Stimulated activated effector memory CD8-positive, alpha-beta T cell treated with anti-CD3 and anti-CD28 coated beads, Interleukin-12 subunit alpha, Interleukin-12 subunit beta, amount 100 ng/mL, for 72 hours (primary cell): ENCODE data around the gene PDZD2.

Experiments
- ATAC-seq: fragments of 150-1000 bp; cut with Tn5 transposase; 2 replicates; pipeline ENCODE4 v1.10.0; 2021
- DNase-seq, 2 donors: peaks; one replicate each; pipeline ENCODE4 v3.0.0; 2021 to 2022; ENCODE audit warnings: low spot score in 2 of 2
- H3K27ac Mint-ChIP-seq: one replicate; pipeline ENCODE4 v1.8.0; 2022; ENCODE audit warnings: mild to moderate bottlenecking, mixed read lengths
- H3K36me3 Mint-ChIP-seq: one replicate; pipeline ENCODE4 v1.8.0; 2022; ENCODE audit warnings: mild to moderate bottlenecking, mixed read lengths
- H3K4me1 Mint-ChIP-seq: one replicate; pipeline ENCODE4 v1.8.0; 2022; ENCODE audit warnings: mixed read lengths
- H3K4me3 Mint-ChIP-seq: one replicate; pipeline ENCODE4 v1.8.0; 2022; ENCODE audit warnings: mild to moderate bottlenecking, mixed read lengths
- H3K9me3 Mint-ChIP-seq: one replicate; pipeline ENCODE4 v1.8.0; 2022; ENCODE audit warnings: mixed read lengths

PDZD2 gene

DNA sequence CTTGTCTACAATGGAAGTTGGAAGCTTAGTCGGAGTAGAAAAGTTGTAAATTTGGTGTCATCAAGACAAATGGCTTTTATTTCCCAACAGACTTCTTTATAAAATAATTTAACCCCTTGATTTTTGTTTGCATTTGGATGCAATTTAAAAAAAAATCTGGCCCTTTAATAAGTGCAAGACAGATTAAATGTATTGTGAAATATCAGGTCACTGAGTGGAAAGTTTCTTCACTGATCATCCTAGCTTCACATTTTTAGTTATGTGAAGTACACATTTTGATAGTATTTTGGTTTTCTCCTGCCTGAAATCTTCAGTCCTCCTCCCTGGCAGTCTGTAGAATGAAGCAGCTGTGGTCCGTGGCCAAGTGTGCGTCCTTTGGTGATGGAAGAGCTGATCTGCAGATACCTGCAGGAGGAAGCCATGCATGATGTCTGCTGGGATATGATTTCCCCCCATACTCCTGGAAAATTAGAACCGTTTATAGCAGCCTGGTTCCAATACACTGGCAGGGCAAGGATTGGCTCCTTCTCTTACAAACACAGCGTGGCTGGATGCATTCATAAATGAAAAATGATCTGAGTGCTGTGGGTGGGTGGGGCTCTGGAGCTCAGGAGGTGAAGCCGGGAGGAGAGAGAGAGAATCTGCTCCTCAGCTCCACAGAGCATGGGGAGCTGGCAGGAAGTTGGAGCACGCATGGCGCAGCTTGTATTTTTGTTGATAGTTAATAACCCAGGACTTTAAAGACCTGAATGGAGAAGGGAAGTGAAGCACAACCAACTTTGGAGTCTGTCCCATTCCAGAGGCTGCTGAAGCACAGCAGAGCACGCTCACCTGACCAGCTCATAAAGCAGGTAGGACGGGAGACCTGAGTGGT lies 296.8 kb downstream of the PDZD2 start:
- no peaks in the 10 kb centered on the region for H3K4me1 Mint-ChIP-seq
- H3K36me3 Mint-ChIP-seq, result no peaks in the 10 kb centered on the region
- no peak overlapping the region for H3K4me3 Mint-ChIP-seq
- peaks cover 3% of the 10 kb centered on the region for H3K9me3 Mint-ChIP-seq
- ATAC-seq, result no peak
- no peak overlapping the region for H3K27ac Mint-ChIP-seq
- DNase-seq, result no peak

DNA sequence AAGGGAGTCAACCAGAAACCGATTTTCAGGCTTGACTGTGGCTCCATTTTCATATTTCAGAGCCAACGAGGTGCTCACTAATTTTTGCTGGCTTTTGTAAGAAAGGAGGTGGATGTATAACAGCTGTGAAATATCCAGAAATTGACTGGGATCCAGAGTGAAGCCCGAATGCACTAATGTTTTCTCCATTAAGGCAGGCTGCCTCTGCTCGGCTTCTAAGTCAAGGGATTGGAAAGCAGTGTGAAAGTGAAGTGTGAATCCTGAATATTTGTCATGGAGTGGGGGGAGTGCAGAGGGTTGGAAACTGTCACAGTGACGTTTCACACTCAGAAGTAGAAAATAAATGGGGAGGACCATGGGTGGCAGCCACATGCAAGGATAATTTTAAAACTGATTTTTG lies 297.8 kb downstream of the PDZD2 start:
- H3K9me3 Mint-ChIP-seq, result peaks cover 3% of the 10 kb centered on the region
- no peaks in the 10 kb centered on the region for H3K4me1 Mint-ChIP-seq
- no peaks in the 10 kb centered on the region for H3K36me3 Mint-ChIP-seq
- DNase-seq, result no peak
- H3K27ac Mint-ChIP-seq, result no peak overlapping the region
- no peak overlapping the region for H3K4me3 Mint-ChIP-seq
- ATAC-seq, result no peak

DNA sequence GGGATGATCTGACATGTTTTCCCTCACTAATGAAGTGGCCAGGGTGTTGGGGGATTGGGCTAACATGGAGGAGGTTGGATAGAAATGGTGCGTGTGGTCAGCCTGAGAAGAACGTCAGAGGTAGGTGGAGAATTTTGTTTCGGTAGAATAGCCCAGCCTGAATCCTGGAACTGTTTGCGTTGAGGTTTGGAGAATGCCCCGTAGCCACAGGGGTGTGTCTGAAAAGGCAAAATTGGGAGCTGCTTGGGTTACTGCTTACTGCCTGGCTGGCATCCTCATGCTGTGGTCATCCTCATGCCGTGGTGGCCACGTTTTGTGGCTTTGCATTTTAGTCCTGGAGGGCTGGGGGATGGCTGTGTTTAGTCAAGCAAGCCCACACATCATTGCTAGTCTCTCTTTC lies 298.3 kb downstream of the PDZD2 start:
- DNase-seq, result no peak
- Mint-ChIP-seq H3K4me1 (no peaks in the 10 kb centered on the region), H3K36me3 (no peaks in the 10 kb centered on the region), H3K4me3 (no peak overlapping the region), H3K27ac (peak overlapping the region; percentile 32), H3K9me3 (peaks cover 3% of the 10 kb centered on the region)
- no peak for ATAC-seq

DNA sequence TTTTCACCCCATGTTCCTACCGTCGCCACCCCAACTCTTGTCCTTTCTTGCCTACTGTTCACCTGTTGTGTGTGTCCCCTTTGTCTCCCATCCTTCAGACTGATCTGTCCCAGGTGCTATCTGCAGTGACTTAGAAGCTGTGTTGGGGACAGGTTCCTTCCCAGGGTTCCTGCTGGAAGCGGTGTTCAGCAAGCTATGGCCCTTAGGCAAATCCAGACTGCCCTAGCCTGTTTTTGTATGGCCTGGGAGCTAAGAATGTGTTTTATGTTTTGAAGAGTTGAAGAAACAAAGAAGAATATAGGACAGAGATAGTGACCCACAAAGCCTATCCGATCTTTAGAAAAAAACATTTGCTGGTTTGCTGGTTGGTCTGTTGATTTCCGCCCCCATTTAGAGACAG lies 298.8 kb downstream of the PDZD2 start:
- peak overlapping the region; percentile 32 for H3K27ac Mint-ChIP-seq
- ATAC-seq (no peak), DNase-seq (no peak)
- H3K36me3 Mint-ChIP-seq, result no peaks in the 10 kb centered on the region
- H3K4me1 Mint-ChIP-seq, result no peaks in the 10 kb centered on the region
- peaks cover 3% of the 10 kb centered on the region for H3K9me3 Mint-ChIP-seq
- no peak overlapping the region for H3K4me3 Mint-ChIP-seq

DNA sequence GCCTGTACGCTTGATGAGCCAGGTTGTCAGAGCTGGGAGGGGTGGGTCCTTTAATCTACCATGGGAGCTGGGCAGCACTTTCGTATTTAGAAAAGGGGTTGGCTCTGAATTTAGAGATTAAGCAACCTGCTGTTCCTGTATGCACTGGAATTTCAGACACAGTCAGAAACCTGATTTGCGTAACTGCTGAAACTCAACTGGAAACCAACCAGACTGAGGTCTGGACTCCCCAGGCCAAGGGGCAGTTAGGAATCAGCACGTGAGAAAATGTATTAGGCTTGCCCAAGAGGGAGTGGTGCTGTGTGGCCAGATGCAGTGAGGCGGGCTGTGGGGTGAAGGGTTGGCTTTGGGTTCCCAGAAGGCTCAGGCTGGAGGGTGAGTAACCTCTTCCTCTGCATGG lies 300.2 kb downstream of the PDZD2 start:
- Mint-ChIP-seq H3K4me3 (no peak overlapping the region), H3K27ac (peak overlapping the region; percentile 39), H3K36me3 (no peaks in the 10 kb centered on the region), H3K4me1 (no peaks in the 10 kb centered on the region), H3K9me3 (peaks cover 3% of the 10 kb centered on the region)
- DNase-seq, result no peak
- ATAC-seq, result no peak

DNA sequence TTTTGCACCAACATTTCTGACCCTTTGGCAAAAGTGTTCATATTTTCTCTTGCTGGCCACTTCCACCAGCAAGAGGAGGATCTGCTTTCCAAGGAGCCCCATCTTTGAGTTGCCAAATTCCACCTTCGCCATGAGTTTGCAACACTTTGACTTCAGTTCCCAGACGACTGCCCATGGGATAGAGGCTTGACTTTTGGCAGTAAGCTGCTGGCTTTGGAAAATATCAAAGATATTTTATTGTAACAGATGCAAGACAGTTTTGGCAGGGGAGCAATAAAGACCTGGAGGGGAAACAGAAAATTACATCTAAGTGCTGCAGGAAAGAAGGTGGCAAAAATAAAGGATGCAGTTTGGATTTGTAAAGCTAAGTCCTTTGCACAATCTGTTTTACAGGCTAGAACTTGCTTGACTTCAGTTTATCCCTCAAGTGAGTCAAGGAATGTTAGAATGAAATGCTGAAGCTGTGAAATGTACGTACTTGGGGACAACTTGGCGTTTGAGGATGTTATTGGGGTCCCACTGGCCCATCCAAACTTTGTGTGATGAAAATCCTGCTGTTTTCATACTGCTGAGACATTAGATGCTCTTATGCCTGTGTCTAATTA lies 302.3 kb downstream of the PDZD2 start:
- no peak overlapping the region for H3K27ac Mint-ChIP-seq
- H3K4me1 Mint-ChIP-seq, result no peaks in the 10 kb centered on the region
- no peaks in the 10 kb centered on the region for H3K36me3 Mint-ChIP-seq
- peaks cover 3% of the 10 kb centered on the region for H3K9me3 Mint-ChIP-seq
- no peak overlapping the region for H3K4me3 Mint-ChIP-seq
- DNase-seq, result no peak
- no peak for ATAC-seq

DNA sequence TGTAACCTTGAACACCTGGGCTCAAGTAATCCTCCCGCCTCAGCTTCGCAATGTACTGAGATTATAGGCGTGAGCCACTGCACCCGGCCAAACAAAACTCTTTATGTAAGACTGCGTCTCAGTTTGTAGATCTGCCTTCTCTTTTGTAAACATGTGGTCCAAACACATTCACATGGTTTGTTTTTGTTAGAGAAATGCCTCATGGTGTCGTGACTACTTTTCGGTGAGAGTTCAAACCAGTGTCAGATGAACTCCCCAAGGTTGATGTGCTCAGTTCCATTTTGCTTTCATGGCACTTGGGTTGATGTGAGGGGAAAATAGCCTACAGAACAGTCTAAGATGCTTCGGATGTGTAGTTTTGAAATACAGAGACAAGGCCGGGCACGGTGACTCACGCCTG lies 303.6 kb downstream of the PDZD2 start:
- H3K4me1 Mint-ChIP-seq, result no peaks in the 10 kb centered on the region
- DNase-seq, result no peak
- H3K27ac Mint-ChIP-seq, result no peak overlapping the region
- no peaks in the 10 kb centered on the region for H3K36me3 Mint-ChIP-seq
- ATAC-seq, result no peak
- peaks cover 3% of the 10 kb centered on the region for H3K9me3 Mint-ChIP-seq
- H3K4me3 Mint-ChIP-seq, result no peak overlapping the region

DNA sequence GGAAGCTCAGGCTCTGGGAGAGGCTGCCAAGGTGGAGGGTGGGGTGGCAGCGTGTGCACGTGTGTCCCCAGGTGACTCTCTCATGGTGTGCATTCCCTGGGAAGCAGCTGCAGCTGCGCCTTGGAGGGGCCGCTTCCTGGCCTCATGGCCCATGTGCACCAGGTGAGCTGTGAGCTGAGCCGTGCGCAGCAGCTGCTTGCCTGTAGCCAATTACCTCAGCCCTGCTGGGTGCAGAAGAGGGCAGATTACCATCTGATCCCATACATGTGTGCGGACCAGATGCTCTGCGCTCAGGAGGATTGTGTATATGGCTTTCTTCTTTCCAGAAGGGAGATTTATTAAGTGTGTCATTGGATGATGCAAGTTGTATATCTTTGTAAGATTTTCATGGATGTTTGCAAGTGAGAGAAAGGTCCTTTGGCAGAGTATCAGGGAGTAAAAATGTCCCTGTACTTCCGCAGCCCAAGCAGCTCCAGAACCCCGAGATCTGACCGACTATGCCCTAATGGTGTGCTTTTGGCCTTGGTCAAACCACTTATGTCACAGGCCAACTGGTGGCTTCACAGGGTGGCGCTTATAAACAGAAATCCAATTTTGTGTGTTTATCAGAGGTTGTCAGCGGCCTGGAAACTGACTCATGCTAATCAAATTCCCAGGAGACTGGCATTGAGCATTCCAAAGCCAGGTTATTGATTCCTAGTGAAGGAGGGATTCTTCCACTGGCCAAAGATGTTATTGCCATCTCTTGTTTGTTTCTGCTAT lies 305.9 kb downstream of the PDZD2 start:
- Mint-ChIP-seq H3K9me3 (no peaks in the 10 kb centered on the region), H3K27ac (no peak overlapping the region), H3K4me3 (no peak overlapping the region), H3K36me3 (no peaks in the 10 kb centered on the region), H3K4me1 (no peaks in the 10 kb centered on the region)
- DNase-seq (no peak), ATAC-seq (peak; percentile 26)

DNA sequence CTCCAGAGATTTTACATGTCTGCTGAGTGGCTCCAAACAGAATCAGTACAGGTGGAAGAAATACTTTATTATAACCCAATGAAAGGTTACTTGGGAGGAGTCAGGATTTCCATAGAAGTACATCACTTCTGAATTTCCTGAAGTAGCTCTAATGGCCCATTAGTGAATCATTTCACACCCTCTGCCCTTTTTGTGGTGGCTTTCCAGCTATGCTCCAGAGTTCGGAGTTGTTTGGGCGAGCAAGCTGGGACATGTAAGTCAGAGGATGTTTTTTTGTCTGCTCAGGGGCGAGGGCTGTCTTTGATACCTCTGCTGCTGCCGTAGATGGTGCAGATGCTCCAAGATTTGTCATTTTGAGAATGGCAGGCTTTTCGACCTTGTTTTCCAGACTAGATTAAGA lies 309.1 kb downstream of the PDZD2 start:
- no peak for ATAC-seq
- H3K27ac Mint-ChIP-seq, result no peak overlapping the region
- H3K4me3 Mint-ChIP-seq, result no peak overlapping the region
- DNase-seq, result no peak
- H3K9me3 Mint-ChIP-seq, result no peaks in the 10 kb centered on the region
- no peaks in the 10 kb centered on the region for H3K4me1 Mint-ChIP-seq
- no peaks in the 10 kb centered on the region for H3K36me3 Mint-ChIP-seq

DNA sequence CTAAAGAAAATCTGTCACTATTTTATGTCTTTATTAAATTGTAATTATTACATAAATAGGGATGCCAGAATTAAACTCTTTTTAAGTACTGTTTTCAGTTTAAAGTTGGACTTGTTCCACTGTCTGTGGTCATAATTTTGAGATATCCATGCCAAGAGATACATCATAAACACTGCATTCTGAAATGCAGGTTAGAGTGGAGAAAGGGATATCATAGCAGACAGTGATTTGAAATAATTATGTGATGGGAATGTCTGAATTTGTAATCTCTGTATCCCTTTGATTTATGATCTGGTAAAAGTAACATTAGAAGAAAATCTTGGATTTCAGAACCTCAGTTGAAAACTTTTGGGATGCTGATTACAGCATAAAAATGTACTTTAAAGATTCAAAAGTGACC lies 313.1 kb downstream of the PDZD2 start:
- H3K9me3 Mint-ChIP-seq, result no peaks in the 10 kb centered on the region
- no peak overlapping the region for H3K4me3 Mint-ChIP-seq
- H3K4me1 Mint-ChIP-seq, result no peaks in the 10 kb centered on the region
- no peak for DNase-seq
- ATAC-seq, result no peak
- no peaks in the 10 kb centered on the region for H3K36me3 Mint-ChIP-seq
- H3K27ac Mint-ChIP-seq, result no peak overlapping the region

DNA sequence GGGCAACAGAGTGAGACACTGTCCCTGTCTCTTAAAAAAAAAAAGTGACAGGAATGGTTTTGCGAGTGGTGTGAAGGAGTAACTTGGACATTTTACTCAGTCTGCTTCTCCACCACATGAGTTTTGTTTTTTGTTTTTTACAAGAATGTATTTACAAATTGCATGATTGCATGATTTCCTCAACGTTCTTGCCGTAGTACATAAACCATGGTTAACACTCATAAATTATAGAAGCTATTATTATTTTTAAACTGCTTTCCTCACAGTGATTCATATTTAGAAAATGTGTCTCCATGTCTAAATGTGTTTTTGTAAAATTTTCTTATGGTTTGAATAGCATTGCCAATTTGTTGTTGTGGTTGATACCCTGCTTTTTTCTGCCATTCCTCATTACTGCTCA lies 315.2 kb downstream of the PDZD2 start:
- Mint-ChIP-seq H3K9me3 (no peaks in the 10 kb centered on the region), H3K4me3 (no peak overlapping the region), H3K4me1 (no peaks in the 10 kb centered on the region), H3K36me3 (no peaks in the 10 kb centered on the region), H3K27ac (no peak overlapping the region)
- ATAC-seq, result no peak
- no peak for DNase-seq

DNA sequence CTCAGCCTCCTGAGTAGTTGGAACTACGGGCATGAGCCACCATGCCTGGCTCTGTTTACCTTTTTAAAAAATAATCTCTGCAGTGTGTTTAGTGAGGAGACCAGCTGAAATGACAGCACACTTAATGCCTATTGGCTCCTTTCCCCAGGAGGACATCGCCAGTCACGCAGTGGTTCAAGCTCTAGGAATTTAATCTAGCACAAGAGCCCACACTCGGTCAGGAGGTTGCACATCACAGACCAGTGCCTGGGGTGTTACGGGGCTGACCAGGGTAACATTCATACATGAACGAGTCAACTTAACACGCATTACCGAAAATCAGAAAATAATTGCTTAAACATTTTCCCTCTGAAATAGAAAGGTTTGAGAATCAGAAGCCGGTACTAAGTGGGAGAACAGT lies 318.2 kb downstream of the PDZD2 start:
- Mint-ChIP-seq H3K9me3 (no peaks in the 10 kb centered on the region), H3K4me1 (no peaks in the 10 kb centered on the region), H3K27ac (no peak overlapping the region), H3K4me3 (no peak overlapping the region), H3K36me3 (no peaks in the 10 kb centered on the region)
- ATAC-seq, result no peak
- no peak for DNase-seq

DNA sequence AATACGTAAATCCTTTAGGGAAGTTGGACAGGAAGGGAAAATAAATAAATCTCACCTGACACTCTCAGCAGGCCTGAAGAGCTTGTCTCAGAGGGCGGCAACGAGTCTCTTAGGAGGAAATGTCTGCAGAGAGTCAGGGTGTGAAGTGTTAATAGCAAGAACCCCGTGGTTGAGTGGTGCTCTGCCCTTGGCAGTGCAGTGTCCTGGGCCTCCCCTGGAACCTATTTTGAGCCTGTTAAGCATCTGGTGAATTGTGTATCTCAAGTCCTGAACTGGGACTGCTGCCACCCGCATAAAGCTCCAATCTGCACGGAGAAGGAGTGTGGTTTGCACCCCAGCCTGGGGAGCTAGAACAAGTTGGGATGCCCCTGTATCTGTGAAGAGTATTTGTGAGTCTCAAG lies 323.4 kb downstream of the PDZD2 start:
- no peaks in the 10 kb centered on the region for H3K36me3 Mint-ChIP-seq
- no peaks in the 10 kb centered on the region for H3K9me3 Mint-ChIP-seq
- no peak overlapping the region for H3K4me3 Mint-ChIP-seq
- DNase-seq, result no peak
- ATAC-seq, result no peak
- H3K4me1 Mint-ChIP-seq, result no peaks in the 10 kb centered on the region
- H3K27ac Mint-ChIP-seq, result no peak overlapping the region

DNA sequence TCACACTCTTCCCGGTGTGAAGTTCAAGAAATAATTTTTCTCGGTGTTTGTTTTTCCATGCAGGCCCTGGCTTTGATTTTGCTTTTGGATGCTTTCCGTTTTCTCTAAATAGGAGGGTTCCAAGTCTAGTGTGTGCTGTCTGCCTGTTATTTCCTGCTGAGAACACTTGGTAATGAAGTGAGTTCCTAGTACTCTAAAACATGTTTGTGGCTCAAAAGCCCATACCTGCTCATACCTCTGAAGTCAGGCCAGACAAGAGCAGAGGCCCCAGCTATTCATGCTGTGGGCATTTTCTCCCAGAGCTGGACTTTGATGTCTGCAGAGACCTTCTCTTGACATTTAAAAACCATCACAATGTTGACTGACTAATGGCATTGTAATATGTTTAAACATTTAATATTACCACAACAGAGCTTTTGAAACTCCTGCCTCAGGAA lies 324.0 kb downstream of the PDZD2 start:
- no peak for DNase-seq
- Mint-ChIP-seq H3K27ac (no peak overlapping the region), H3K9me3 (no peaks in the 10 kb centered on the region), H3K36me3 (no peaks in the 10 kb centered on the region), H3K4me1 (no peaks in the 10 kb centered on the region), H3K4me3 (no peak overlapping the region)
- ATAC-seq, result no peak

DNA sequence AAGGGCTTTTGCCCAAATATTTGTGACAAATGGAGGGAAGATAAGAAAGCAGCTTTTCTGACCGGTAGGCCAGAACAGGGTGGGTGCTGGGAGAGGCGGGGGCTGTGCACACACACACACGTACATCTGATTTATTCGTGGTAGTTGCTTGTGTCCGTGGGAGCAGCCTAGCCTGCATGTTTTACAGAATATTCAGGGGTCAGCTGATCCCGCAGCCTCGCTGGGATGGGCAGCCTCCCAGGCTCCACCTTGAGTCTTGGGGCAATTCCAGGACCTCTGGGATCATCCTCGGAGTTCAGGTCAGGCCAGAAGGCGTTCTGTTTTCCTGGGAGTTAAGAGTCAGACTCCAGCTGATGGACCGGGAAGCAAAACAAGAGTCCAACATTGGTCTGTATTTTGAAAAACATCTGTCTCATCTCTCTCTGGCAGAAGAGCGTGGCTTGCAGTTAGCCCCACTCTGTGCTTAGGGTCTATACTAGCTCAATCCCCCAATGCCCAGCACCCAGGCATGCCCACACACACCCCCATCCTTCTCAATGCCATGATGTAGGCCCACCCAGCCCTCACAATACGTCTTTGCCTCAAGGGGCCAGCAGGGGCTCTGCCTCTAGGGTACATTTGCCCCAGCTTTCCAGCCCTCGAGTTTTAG lies 324.6 kb downstream of the PDZD2 start:
- no peak overlapping the region for H3K4me3 Mint-ChIP-seq
- ATAC-seq (no peak), DNase-seq (no peak)
- H3K27ac Mint-ChIP-seq, result no peak overlapping the region
- no peaks in the 10 kb centered on the region for H3K4me1 Mint-ChIP-seq
- H3K9me3 Mint-ChIP-seq, result no peaks in the 10 kb centered on the region
- H3K36me3 Mint-ChIP-seq, result no peaks in the 10 kb centered on the region
